ENCODE results near the gene ECE2. TPM values are rescaled to one million over a fixed set of nuclear protein-coding genes. Genes with fewer than 3 reads are reported as not detected.

ECE2 gene
- polyA plus RNA-seq, 2 of the 4 experiments (the other 2 are of a cell fraction), result not detected

- CTCF ChIA-PET, result interaction anchor here (0.6 to 1.8 kb wide), 28 partner anchors 10 to 351 kb away, joined by 3 to 27 read pairs (median 4); partner anchors contain the start of genes CAMK2N2 and EIF2B5
- peak overlapping the region; percentile 57 for H3K4me3 ChIP-seq
- H3K4me2 ChIP-seq, result peak overlapping the region; percentile 61
- H3K4me1 ChIP-seq, result peaks cover 8% of the 10 kb centered on the region; the same call in 2 of the 3 replicates
- no peaks in the 10 kb centered on the region for H3K9me3 ChIP-seq
- H3K27ac ChIP-seq, result peak overlapping the region; percentile 79 to 98
- TF ChIP-seq ZSCAN20 (CRISPR knock-in tag; IDR thresholded peaks at IDR 0.05) (no peak), SMC3 (IDR thresholded peaks at IDR 0.05) (peak; percentile 59), RCOR1 (IDR thresholded peaks at IDR 0.05; ENCODE audit: low read depth, low read length) (no peak), HES2 (IDR thresholded peaks at IDR 0.05) (no peak), RAD21 (conservative IDR thresholded peaks at IDR 0.05 in 1 of 2, IDR thresholded peaks at IDR 0.05 in 1 of 2) (peak; percentile 62 to 63), MYC (IDR thresholded peaks at IDR 0.05; ENCODE audit: borderline replicate concordance, low read length) (no peak), CTCF (IDR thresholded peaks at IDR 0.05) (peak; percentile 73), HDAC2 (IDR thresholded peaks at IDR 0.05) (no peak)
- ATAC-seq (peak; percentile 86 to 87), DNase-seq (ENCODE audit: low read depth in 1 of 2, low spot score in 1 of 2) (peak; percentile 86 to 90), FAIRE-seq (no peak)
- POLR2A ChIA-PET, result no interaction called here
- WGBS (ENCODE audit: missing lambda C conversion rate), result 18% methylated on average over 17 of the region's 20 CpGs
Observed at GRCh38 chr3:184250167-184250828, 25.5 kb upstream of the ECE2 start.

- POLR2A ChIA-PET, result no interaction called here
- no peak for TF ChIP-seq GATA3 (IDR thresholded peaks at IDR 0.05; ENCODE audit: borderline replicate concordance)
- TF ChIP-seq PHF8 (IDR thresholded peaks at IDR 0.05; ENCODE audit: borderline replicate concordance, low read depth), result no peak
- TF ChIP-seq RNF2 (IDR thresholded peaks at IDR 0.05; ENCODE audit: borderline replicate concordance, low read depth), result no peak
- no peak for TF ChIP-seq RARB (CRISPR knock-in tag; IDR thresholded peaks at IDR 0.05)
- TF ChIP-seq CTCF (IDR thresholded peaks at IDR 0.05), result no peak
- no peak for TF ChIP-seq EHMT2 (IDR thresholded peaks at IDR 0.05; ENCODE audit: low read depth)
- no peak for TF ChIP-seq FOSL2 (IDR thresholded peaks at IDR 0.05)
- TF ChIP-seq FOSL2 (CRISPR knock-in tag; IDR thresholded peaks at IDR 0.05), result no peak
- no peak for TF ChIP-seq EP300 (IDR thresholded peaks at IDR 0.05)
- TF ChIP-seq RAD21 (conservative IDR thresholded peaks at IDR 0.05 in 1 of 2, IDR thresholded peaks at IDR 0.05 in 1 of 2), result no peak
- no peak for ATAC-seq
- Histone ChIP-seq H3K4me1 (peaks cover 7% of the 10 kb centered on the region; the same call in 2 of the 3 replicates), H3K4me2 (no peak overlapping the region), H3K27ac (no peak overlapping the region), H3K4me3 (no peak overlapping the region), H3K9me3 (no peaks in the 10 kb centered on the region)
- no peak for FAIRE-seq
- WGBS (ENCODE audit: missing lambda C conversion rate), result 89% methylated on average over 3 of the region's 3 CpGs
- CTCF ChIA-PET, result interaction anchor here (0.6 to 2.6 kb wide), 4 partner anchors 27 to 238 kb away, joined by 3 to 7 read pairs (median 3); partner anchors contain the start of gene ABCC5
- no peak for DNase-seq (ENCODE audit: low read depth in 1 of 2, low spot score in 1 of 2)
Observed at GRCh38 chr3:184255291-184256039, 20.4 kb upstream of the ECE2 start.

Measured in A549 (cell line).